Parathyroid adenoma (tissue), 2 donors: Measurements from ENCODE around the gene IER3IP1.

Experiments used
- H2AFZ ChIP-seq: fragments of 300-600 bp; sonication (generic); one replicate; pipeline ENCODE4 v1.7.0; 2017; ENCODE audit warnings: antibody characterized with exemption, mild to moderate bottlenecking
- H3K27ac ChIP-seq: fragments of 300-600 bp; sonication (generic); one replicate; pipeline ENCODE4 v1.7.0; 2017
- H3K27me3 ChIP-seq: fragments of 300-600 bp; sonication (generic); one replicate; pipeline ENCODE4 v1.7.0; 2017; ENCODE audit warnings: low read length; ENCODE audit not compliant: control insufficient read depth, insufficient read depth
- H3K36me3 ChIP-seq: fragments of 300-600 bp; sonication (generic); one replicate; pipeline ENCODE4 v1.7.0; 2017; ENCODE audit warnings: low read length; ENCODE audit not compliant: control insufficient read depth, insufficient read depth
- H3K4me1 ChIP-seq: fragments of 300-600 bp; sonication (generic); one replicate; pipeline ENCODE4 v1.7.0; 2017; ENCODE audit warnings: control low read depth
- H3K4me2 ChIP-seq: fragments of 300-600 bp; sonication (generic); one replicate; pipeline ENCODE4 v1.7.0; 2017; ENCODE audit warnings: low read length
- H3K4me3 ChIP-seq: fragments of 300-600 bp; sonication (generic); one replicate; pipeline ENCODE4 v1.7.0; 2017; ENCODE audit warnings: low read depth, low read length
- H3K79me2 ChIP-seq: fragments of 300-600 bp; sonication (generic); one replicate; pipeline ENCODE4 v1.7.0; 2017; ENCODE audit warnings: control low read depth
- H3K9ac ChIP-seq: fragments of 300-600 bp; sonication (generic); one replicate; pipeline ENCODE4 v1.7.0; 2017; ENCODE audit warnings: mild to moderate bottlenecking
- H3K9me3 ChIP-seq: fragments of 300-600 bp; sonication (generic); one replicate; pipeline ENCODE4 v1.7.0; 2017; ENCODE audit warnings: low read length; ENCODE audit not compliant: control insufficient read depth
- TF ChIP-seq, protein P1 (sequence below): fragments of 300-600 bp; sonication (generic); IDR thresholded peaks from one replicate; pipeline ENCODE4 v1.7.0; 2017; ENCODE audit warnings: antibody characterized with exemption, mild to moderate bottlenecking
- donor health status: primary hyperparathyroidism.

The IER3IP1 gene

DNA sequence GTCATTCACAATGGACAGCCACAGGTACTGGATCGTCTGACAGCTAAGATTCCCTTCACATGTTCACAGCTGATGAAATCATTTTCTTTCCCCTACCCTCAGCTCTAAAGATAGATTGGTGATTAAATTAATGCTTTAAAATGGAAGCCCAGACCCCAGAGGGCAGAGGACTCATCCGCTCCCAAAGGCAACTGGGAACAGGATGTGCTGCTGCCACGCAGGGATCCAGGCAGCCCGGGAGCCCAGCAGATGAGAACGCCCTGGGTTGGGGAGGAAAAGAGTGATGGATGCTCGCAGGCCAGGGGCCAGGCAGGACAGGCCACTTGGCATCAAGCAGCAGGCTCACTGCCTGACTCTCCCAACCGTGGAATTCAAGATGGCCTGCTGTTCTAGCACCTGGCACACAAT, 67.2 kb downstream of the IER3IP1 start:
- no peak overlapping the region for H2AFZ ChIP-seq
- no peaks in the 10 kb centered on the region for H3K9me3 ChIP-seq
- no peaks in the 10 kb centered on the region for H3K36me3 ChIP-seq
- no peaks in the 10 kb centered on the region for H3K79me2 ChIP-seq
- H3K4me2 ChIP-seq: no peak overlapping the region
- no peak overlapping the region for H3K9ac ChIP-seq
- no peaks in the 10 kb centered on the region for H3K27me3 ChIP-seq
- TF ChIP-seq, protein P1, sequence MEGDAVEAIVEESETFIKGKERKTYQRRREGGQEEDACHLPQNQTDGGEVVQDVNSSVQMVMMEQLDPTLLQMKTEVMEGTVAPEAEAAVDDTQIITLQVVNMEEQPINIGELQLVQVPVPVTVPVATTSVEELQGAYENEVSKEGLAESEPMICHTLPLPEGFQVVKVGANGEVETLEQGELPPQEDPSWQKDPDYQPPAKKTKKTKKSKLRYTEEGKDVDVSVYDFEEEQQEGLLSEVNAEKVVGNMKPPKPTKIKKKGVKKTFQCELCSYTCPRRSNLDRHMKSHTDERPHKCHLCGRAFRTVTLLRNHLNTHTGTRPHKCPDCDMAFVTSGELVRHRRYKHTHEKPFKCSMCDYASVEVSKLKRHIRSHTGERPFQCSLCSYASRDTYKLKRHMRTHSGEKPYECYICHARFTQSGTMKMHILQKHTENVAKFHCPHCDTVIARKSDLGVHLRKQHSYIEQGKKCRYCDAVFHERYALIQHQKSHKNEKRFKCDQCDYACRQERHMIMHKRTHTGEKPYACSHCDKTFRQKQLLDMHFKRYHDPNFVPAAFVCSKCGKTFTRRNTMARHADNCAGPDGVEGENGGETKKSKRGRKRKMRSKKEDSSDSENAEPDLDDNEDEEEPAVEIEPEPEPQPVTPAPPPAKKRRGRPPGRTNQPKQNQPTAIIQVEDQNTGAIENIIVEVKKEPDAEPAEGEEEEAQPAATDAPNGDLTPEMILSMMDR: no peak
- no peak overlapping the region for H3K27ac ChIP-seq
- no peak overlapping the region for H3K4me3 ChIP-seq
- no peaks in the 10 kb centered on the region for H3K4me1 ChIP-seq

DNA sequence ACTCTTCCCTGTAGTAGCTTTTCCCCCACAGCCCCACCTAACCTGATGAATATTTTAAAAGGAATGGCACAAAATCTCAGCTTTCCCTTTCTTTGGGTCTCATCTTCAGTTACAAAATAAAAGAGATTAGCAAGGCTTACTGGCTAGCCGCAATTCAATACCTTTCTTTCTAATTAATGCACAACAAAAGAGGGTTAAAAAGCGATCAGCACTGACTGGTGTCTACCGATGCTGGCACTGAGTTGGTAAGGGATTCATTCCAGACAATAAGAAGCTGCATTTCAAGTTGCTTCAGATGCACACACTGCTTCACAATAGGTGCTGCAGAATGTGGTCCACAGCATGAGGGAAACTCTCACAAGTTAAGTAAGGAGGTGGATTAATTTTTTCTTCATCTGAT, 67.8 kb downstream of the IER3IP1 start:
- H3K36me3 ChIP-seq: no peaks in the 10 kb centered on the region

More for the DNA sequence above, 67.8 kb downstream of the IER3IP1 start:
- H3K27me3 ChIP-seq: no peaks in the 10 kb centered on the region
- no peaks in the 10 kb centered on the region for H3K79me2 ChIP-seq
- H3K4me1 ChIP-seq: no peaks in the 10 kb centered on the region
- H3K4me2 ChIP-seq: no peak overlapping the region
- no peak overlapping the region for H2AFZ ChIP-seq
- no peaks in the 10 kb centered on the region for H3K9me3 ChIP-seq
- no peak overlapping the region for H3K9ac ChIP-seq
- TF ChIP-seq, protein P1: no peak
- H3K27ac ChIP-seq: no peak overlapping the region
- H3K4me3 ChIP-seq: no peak overlapping the region
